Osteocyte (in vitro differentiated cells): Measurements from ENCODE around the gene HOXB4. TPM values are rescaled to one million over a fixed set of nuclear protein-coding genes. Genes with fewer than 3 reads are reported as not detected.
A peak's percentile ranks its signal among the peaks of the same experiment; 100 is the strongest.

ENCODE experiments used
- DNase-seq: peaks from one replicate; pipeline ENCODE4 v3.0.0; 2021; ENCODE audit warnings: mixed read lengths; ENCODE audit not compliant: unreplicated experiment; ENCODE audit errors: extremely low spot score
- H3K27ac Mint-ChIP-seq: one replicate; pipeline ENCODE4 v1.8.0; 2021; ENCODE audit warnings: mild to moderate bottlenecking, mixed read lengths; ENCODE audit not compliant: unreplicated experiment
- H3K27me3 Mint-ChIP-seq: one replicate; pipeline ENCODE4 v1.8.0; 2021; ENCODE audit warnings: mixed read lengths; ENCODE audit not compliant: unreplicated experiment
- H3K36me3 Mint-ChIP-seq: one replicate; pipeline ENCODE4 v1.8.0; 2021; ENCODE audit warnings: mixed read lengths; ENCODE audit not compliant: unreplicated experiment
- H3K4me1 Mint-ChIP-seq: one replicate; pipeline ENCODE4 v1.8.0; 2021; ENCODE audit warnings: mixed read lengths; ENCODE audit not compliant: unreplicated experiment
- H3K4me3 Mint-ChIP-seq: one replicate; pipeline ENCODE4 v1.8.0; 2021; ENCODE audit warnings: mild to moderate bottlenecking, moderate library complexity, mixed read lengths; ENCODE audit not compliant: unreplicated experiment
- H3K9me3 Mint-ChIP-seq: one replicate; pipeline ENCODE4 v1.8.0; 2021; ENCODE audit warnings: mixed read lengths; ENCODE audit not compliant: unreplicated experiment
- total RNA-seq: library from RNA; stranded (reverse); gene quantifications from 2 replicates; pipeline ENCODE4 v1.2.1, GENCODE V29; 2021
- TF ChIP-seq, protein P1 (sequence below): fragments of 200-600 bp; sonication (generic); IDR thresholded peaks from 2 replicates; pipeline ENCODE4 v1.5.0; 2021; ENCODE audit warnings: antibody characterized with exemption, mild to moderate bottlenecking, moderate library complexity

The HOXB4 gene
- total RNA-seq, 1 donor from 2014 or later, result not detected

DNA sequence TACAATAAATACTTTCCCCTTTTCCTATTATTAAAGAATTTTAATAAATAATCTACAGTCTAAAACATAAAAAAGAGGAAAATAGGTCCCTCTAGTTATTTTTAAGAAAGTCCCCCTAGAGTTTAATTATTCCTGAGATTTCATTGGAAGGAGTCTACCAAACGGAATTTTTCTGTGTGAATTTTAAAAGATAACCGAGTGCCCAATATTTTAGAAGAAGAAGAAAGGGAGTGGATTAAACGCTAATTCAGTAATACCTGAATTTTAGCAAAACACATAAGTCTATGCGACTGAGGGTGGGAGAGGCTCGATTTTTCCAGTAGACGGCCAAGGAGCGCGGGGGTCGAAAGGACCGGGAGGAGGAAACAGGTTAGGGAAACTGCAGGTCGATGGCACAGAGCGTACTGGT, 35.4 kb downstream of the HOXB4 start:
- Mint-ChIP-seq H3K27me3 (peaks cover 77% of the 10 kb centered on the region), H3K9me3 (no peaks in the 10 kb centered on the region), H3K4me1 (peaks cover 11% of the 10 kb centered on the region), H3K4me3 (peak overlapping the region; percentile 59), H3K27ac (no peak overlapping the region), H3K36me3 (no peaks in the 10 kb centered on the region)
- no peak for DNase-seq
- TF ChIP-seq, protein P1, sequence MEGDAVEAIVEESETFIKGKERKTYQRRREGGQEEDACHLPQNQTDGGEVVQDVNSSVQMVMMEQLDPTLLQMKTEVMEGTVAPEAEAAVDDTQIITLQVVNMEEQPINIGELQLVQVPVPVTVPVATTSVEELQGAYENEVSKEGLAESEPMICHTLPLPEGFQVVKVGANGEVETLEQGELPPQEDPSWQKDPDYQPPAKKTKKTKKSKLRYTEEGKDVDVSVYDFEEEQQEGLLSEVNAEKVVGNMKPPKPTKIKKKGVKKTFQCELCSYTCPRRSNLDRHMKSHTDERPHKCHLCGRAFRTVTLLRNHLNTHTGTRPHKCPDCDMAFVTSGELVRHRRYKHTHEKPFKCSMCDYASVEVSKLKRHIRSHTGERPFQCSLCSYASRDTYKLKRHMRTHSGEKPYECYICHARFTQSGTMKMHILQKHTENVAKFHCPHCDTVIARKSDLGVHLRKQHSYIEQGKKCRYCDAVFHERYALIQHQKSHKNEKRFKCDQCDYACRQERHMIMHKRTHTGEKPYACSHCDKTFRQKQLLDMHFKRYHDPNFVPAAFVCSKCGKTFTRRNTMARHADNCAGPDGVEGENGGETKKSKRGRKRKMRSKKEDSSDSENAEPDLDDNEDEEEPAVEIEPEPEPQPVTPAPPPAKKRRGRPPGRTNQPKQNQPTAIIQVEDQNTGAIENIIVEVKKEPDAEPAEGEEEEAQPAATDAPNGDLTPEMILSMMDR, result no peak

DNA sequence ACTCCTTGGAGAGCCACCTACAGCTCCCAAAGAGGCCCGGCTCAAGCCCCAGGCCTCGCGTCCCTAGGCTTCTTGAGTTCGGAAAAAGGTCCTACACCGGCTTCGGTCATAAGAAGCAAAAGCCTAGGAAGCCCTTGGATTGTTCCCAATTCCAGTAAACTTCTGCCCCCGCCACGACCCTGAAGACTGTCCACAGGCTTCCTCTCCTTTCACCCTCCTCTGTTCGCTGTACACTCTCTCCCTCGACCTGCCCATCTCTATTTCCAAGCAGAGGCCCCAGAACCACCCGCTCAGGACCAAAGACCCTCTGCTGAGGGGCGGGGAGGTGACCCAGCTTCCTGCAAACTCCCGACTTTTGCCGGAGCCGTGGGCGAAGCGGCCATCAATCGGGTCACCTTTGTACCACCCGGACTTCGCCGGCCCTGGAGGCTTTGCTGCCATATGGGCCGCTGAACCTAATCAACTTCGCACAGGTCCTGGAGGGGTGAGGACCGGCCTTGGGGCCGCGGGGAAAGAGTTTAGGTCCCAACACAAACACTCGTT, 36.0 kb downstream of the HOXB4 start:
- peaks cover 11% of the 10 kb centered on the region for H3K4me1 Mint-ChIP-seq
- peak overlapping the region; percentile 67 for H3K27ac Mint-ChIP-seq
- no peaks in the 10 kb centered on the region for H3K36me3 Mint-ChIP-seq
- peaks cover 71% of the 10 kb centered on the region for H3K27me3 Mint-ChIP-seq
- peak overlapping the region; percentile 29 for H3K4me3 Mint-ChIP-seq
- DNase-seq, result no peak
- TF ChIP-seq, protein P1, result no peak
- no peaks in the 10 kb centered on the region for H3K9me3 Mint-ChIP-seq

DNA sequence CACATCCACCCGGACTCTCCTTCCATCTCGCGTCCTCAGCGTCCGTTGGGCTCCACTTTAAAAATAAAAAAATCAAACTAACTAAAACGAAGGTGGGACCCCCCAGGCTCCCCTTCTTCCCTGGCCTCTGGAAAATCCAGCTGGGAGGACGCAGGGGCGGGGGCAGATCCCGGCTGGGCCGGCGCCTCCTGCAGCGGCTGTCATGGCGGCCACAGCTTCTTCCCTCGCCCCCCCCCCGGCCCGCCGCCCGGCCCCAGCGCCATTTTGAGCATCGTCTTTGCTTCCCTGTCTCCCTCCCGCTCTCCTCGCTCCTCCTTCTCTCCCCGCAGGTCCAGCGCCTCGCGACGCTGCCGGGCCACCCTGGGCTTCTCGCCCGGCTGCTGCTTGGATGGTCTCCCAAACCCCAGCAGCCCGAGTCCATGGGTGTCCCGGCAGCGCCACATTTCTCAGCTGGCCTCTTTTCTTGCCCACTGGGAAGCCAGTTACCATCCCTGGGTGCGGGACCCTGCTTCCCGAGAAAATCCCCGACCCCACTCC, 36.5 kb downstream of the HOXB4 start:
- Mint-ChIP-seq H3K4me3 (peak overlapping the region; percentile 29), H3K9me3 (no peaks in the 10 kb centered on the region), H3K4me1 (peaks cover 11% of the 10 kb centered on the region), H3K27me3 (peaks cover 69% of the 10 kb centered on the region), H3K36me3 (no peaks in the 10 kb centered on the region), H3K27ac (no peak overlapping the region)
- no peak for DNase-seq
- TF ChIP-seq, protein P1, result no peak

DNA sequence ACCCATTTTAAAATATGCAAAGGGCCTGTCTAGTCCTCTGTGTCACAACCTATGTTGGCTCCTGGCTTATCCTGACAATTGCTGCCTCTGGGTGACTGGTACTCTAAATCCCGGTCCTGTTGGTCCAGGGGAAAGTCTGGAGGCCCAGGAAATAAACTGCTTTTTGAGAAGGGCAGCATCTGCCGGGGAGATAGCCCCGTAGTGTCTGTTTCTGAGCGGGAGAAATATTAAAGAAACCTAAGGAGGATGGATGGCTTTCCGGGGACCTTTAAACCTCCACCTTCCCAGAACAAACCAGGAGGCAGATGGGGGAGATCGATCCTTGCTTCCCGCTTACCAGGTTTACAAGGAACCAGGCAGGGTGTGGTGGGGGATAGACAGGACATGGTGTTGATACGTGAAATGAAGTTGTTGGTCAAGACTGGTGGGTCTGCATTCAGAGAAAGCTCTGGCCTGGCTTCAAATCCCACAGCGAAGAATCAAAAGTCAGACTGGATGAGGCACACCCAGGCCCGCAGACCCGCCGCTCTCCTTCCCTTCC, 37.0 kb downstream of the HOXB4 start:
- Mint-ChIP-seq H3K27ac (no peak overlapping the region), H3K4me3 (no peak overlapping the region), H3K4me1 (peaks cover 11% of the 10 kb centered on the region), H3K9me3 (no peaks in the 10 kb centered on the region), H3K27me3 (peaks cover 67% of the 10 kb centered on the region), H3K36me3 (no peaks in the 10 kb centered on the region)
- no peak for DNase-seq
- TF ChIP-seq, protein P1, result no peak

DNA sequence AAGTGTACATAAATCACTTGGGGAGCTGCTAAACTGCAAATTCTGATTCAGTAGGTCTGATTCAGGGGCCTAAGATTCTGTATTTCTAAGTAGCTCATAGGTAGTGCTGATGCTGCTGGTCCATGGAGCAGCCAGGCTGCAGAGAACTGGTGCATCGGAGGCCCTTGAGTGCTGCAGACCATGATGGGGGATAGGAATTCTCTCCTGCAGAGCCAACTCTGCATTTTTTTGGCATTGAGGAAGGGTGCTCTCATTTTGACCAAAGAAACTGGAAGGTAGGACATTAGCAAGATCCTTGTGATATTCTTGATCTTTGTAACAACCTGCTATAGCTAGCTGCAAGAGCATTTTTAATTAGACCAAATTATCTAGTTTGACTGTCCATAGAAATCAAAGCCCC, 37.9 kb downstream of the HOXB4 start:
- DNase-seq, result no peak
- TF ChIP-seq, protein P1, result no peak
- H3K4me1 Mint-ChIP-seq, result peaks cover 11% of the 10 kb centered on the region
- no peaks in the 10 kb centered on the region for H3K9me3 Mint-ChIP-seq
- no peak overlapping the region for H3K4me3 Mint-ChIP-seq
- H3K27ac Mint-ChIP-seq, result no peak overlapping the region
- H3K36me3 Mint-ChIP-seq, result no peaks in the 10 kb centered on the region
- peaks cover 63% of the 10 kb centered on the region for H3K27me3 Mint-ChIP-seq
